Gastrocnemius medialis (tissue), 4 donors: Measurements from ENCODE around the gene GRIK4.

ENCODE experiments used
- POLR2A ChIP-seq, 2 donors: fragments of 450-650 bp; IDR thresholded peaks; one replicate each; pipeline ENCODE4 v1.6.1; 2017; ENCODE audit warnings: antibody characterized with exemption in 2 of 2, mild to moderate bottlenecking in 2 of 2, moderate library complexity in 2 of 2
- TF ChIP-seq, protein P1 (sequence below), 5 experiments: fragments of 450-650 bp in 3 of 5; fragments of 200-600 bp in 2 of 5; sonication (generic) in 2 of 5; IDR thresholded peaks in 4 of 5; conservative IDR thresholded peaks in 1 of 5; 1 replicate in 4 of 5; 2 replicates in 1 of 5; pipeline ENCODE4 v1.5.1; 2016 to 2019; ENCODE audit warnings: antibody characterized with exemption in 5 of 5, mild to moderate bottlenecking in 3 of 5, moderate library complexity in 3 of 5

GRCh38 chr11:120712014-120712413 is 200.5 kb downstream of the GRIK4 start:
- TF ChIP-seq, protein P1, sequence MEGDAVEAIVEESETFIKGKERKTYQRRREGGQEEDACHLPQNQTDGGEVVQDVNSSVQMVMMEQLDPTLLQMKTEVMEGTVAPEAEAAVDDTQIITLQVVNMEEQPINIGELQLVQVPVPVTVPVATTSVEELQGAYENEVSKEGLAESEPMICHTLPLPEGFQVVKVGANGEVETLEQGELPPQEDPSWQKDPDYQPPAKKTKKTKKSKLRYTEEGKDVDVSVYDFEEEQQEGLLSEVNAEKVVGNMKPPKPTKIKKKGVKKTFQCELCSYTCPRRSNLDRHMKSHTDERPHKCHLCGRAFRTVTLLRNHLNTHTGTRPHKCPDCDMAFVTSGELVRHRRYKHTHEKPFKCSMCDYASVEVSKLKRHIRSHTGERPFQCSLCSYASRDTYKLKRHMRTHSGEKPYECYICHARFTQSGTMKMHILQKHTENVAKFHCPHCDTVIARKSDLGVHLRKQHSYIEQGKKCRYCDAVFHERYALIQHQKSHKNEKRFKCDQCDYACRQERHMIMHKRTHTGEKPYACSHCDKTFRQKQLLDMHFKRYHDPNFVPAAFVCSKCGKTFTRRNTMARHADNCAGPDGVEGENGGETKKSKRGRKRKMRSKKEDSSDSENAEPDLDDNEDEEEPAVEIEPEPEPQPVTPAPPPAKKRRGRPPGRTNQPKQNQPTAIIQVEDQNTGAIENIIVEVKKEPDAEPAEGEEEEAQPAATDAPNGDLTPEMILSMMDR (IDR thresholded peaks at IDR 0.05 in 4 of 5, conservative IDR thresholded peaks at IDR 0.05 in 1 of 5) = no peak
- no peak for TF ChIP-seq POLR2A (IDR thresholded peaks at IDR 0.05)
